HG03135 (cell line): ENCODE results near the gene GDPD1.
A peak's percentile ranks its signal among the peaks of the same experiment; 100 is the strongest.
"Not testable (repeated sequence)": the region's sequence is repeated elsewhere in the genome, so short reads cannot be mapped to it uniquely, and the experiment has no call there.

Source experiments
- ATAC-seq: cut with Tn5 transposase; IDR thresholded peaks from one replicate; pipeline ENCODE4 v1.9.1; 2021; ENCODE audit warnings: mild to moderate bottlenecking, moderate library complexity; ENCODE audit not compliant: unreplicated experiment

Gene GDPD1

DNA sequence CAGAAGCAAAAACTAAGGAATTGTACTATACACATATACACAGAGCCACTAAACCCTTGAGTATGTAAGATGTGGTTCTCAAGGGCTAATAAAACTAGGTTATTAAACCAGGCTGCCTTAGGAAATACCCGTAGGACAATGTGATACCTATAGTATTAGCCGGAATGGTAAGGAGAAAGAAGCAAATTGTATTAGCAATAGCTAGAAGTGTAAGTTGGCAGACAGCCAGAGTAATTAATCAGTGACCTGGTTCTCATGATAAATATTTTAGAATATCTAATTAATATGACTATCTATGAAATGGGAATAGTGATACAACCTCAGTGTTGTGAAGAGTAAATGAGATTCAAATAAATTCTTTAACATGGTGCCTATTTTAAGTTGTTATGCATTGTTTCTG, 18.6 kb downstream of the GDPD1 start:
- no peak for ATAC-seq

DNA sequence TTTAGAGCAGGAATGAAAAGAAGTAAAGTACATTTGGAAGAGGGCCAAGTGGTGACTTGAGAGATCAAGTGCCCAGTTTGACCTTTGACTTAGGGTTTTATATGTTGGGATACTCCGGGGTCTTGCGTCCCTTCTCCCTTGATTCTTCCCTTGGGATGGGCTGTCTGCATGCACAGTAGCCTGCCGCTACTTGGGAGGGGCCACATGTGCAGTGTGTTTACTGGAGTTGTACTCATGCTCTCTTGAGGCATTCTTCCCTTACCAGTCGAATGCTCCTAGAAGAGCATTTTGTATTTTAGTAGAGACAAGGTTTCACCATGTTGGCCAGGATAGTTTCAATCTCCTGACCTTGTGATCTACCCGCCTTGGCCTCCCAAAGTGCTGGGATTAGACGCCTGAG, 23.8 kb downstream of the GDPD1 start:
- ATAC-seq, result no peak

GRCh38 chr17:59254742-59255141, 34.4 kb downstream of the GDPD1 start:
- ATAC-seq, result no peak

DNA sequence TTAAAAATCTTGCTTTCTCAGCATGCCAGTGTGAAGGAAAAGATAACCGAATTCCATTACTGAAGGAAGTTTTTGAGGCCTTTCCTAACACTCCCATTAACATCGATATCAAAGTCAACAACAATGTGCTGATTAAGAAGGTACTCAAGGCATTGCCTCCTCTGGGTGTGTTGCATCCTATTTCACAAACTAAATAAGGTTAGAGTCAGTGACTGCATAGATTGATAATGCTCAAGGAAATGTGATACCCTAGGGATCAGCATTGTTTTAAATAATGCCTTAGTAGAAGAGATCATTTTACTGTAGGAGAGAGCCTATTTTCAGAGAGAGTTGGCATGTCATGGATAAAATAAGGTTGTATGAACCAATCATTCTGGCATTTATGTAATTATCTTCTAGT, 36.8 kb downstream of the GDPD1 start:
- ATAC-seq, result no peak

DNA sequence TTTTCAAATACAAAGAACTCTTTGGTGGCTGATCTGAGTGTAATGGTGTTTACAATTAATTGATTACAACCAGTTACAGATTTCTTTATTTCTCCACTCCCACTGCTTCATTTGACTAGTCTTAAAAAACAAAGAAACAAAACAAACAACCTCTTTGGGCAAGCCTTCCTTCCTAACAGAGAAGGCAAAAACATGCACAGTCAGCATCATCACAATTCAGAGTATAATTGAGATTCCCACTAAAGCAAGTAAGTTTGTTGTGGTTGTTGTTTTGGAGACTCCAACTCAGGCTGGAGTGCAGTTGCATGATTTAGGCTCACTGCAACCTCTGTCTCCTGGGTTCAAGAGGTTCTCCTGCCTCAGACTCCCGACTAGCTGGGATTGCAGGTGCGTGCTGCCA, 40.4 kb downstream of the GDPD1 start:
- ATAC-seq, result no peak

DNA sequence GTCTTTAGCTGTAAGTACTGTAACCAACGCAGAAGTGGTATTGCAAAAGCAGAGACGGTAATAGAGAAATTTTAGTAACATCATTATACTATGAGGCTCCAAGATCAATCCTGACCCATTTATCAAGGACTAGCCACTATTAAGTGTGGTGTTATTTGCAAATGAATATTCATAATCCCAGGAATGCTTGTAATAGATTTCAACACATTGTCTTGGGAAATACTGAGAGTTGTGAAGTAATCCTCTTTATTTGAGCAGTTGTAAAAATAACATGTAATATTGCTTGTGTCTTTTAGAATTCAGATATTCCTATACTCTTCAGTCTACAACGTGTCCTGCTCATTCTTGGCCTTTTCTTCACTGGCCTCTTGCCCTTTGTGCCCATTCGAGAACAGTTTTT, 46.4 kb downstream of the GDPD1 start:
- ATAC-seq, result no peak

DNA sequence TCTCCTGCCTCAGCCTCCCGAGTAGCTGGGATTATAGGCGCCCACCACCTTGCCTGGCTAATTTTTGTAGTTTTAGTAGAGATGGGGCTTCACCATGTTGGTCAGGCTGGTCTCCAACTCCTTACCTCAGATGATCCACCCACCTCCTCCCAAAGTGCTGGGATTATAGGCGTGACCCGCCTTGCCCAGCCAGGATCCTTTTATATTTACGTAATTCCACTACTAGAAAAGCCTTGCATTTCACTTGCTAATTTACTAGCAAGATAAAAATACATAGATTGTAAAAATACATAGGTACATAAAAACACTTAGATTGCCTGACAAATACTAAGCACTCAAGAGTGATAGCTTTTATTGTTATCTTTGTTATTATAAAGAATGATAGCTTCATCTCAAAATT, 47.5 kb downstream of the GDPD1 start:
- ATAC-seq, result no peak

DNA sequence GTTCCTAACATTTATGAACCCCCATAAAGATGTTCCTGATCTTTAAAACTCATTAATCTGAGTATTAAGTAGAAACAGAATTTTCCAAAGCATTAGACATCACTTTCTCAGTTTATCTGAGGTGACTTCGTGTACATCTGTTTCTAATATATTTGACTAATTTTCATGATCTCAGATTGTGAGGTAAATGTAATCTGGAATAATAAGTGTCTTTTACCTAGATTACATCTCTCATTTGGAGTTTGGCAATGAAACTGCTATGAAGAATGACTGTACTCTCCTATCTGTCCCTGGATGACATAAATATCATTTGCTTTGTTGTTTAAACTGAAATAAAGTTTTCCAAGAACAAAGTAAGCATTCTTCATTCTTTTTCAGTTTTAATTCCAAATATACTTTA, 55.3 kb downstream of the GDPD1 start:
- ATAC-seq, result no peak

DNA sequence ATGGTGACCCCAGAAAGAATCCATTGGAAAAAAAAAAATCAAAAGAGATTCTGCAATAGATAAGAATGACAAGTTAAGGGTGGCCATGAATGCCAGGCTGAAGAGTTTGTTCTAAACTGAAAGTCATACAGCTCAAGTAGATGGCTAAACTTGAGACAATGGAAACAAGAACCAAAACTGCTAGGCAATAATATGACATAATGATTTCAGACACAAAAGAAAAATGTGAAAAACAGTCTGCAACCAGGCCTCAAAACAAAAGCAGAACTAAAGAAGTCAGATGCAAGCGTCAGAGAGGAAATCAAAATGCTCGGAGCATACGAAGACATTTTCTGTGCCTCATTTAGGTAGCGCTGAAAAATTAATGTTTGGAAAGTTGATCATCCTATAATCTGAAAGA, 56.7 kb downstream of the GDPD1 start:
- peak; percentile 83 for ATAC-seq

- ATAC-seq, result no peak
Measured at GRCh38 chr17:59278406-59278805, 58.1 kb downstream of the GDPD1 start.

- no peak for ATAC-seq
Measured at GRCh38 chr17:59284317-59284716, 64.0 kb downstream of the GDPD1 start.

DNA sequence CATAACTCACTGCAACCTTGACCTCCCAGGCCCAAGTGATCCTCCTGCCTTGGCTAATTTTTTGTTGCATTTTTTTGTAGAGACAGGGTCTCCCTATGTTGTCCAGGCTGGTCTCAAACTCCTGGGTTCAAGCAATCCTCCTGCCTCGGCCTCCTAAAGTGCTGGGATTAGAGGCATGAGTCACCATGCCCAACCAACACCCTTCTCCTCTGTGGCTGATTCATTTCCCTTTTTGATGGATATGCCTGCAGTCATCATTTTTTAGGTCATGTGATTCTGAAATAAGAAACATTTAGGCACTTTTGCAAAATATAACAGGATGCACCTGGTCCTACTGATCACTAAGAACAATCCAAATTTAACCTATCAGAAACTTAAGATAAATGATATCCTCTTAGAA, 67.1 kb downstream of the GDPD1 start:
- no peak for ATAC-seq

GRCh38 chr17:59287891-59288290, 67.6 kb downstream of the GDPD1 start:
- ATAC-seq, result no peak

- no peak for ATAC-seq
Measured at GRCh38 chr17:59289981-59290301, 69.6 kb downstream of the GDPD1 start.

DNA sequence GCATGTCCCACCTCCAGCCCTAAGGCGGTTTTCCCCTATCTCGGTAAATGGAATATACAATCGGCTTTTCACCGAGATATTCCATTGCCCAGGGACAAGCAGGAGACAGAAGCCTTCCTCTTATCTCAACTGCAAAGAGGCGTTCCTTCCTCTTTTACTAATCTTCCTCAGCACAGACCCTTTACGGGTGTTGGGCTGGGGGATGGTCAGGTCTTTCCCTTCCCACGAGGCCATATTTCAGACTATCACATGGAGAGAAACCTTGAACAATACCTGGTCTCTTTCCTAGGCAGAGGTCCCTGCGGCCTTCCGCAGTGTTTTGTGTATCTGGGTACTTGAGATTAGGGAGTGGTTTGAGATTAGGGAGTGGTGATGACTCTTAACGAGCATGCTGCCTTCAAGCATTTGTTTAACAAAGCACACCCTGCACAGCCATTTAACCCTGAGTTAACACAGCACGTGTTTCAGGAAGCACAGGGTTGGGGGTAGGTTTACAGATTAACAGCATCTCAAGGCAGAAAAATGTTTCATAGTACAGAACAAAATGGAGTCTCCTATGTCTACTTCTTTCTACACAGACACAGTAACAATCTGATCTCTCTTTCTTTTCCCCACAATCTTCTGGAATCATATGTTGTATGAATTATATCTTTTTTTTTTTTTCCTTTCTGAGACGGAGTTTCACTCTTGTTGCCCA, 70.1 kb downstream of the GDPD1 start:
- ATAC-seq, result not testable (repeated sequence)

GRCh38 chr17:59292174-59292523, 71.8 kb downstream of the GDPD1 start:
- no peak for ATAC-seq

GRCh38 chr17:59296190-59296589, 75.9 kb downstream of the GDPD1 start:
- ATAC-seq, result no peak

DNA sequence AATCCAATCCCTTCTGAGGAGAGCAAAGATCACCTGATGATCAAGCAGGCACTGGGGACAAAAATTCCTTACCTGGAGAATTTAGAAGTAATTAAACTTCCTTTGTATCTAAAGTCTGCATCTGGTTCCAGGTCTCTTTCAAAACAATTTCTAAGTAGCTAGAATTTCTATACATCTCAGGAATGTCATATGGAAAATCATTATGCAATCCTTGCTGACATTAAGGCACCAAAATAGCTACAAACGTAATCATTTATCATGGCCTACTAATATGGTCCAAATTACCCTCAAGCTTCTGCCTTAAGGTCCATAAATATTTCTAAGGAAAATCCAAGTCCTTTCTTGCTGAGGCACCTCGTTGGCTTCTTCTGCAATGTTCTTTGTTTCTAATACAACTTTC, 78.2 kb downstream of the GDPD1 start:
- ATAC-seq, result no peak

GRCh38 chr17:59299400-59300092, 79.2 kb downstream of the GDPD1 start:
- ATAC-seq, result no peak

GRCh38 chr17:59300941-59301340, 80.6 kb downstream of the GDPD1 start:
- no peak for ATAC-seq

- ATAC-seq, result no peak
Measured at GRCh38 chr17:59304811-59305210, 84.5 kb downstream of the GDPD1 start.

DNA sequence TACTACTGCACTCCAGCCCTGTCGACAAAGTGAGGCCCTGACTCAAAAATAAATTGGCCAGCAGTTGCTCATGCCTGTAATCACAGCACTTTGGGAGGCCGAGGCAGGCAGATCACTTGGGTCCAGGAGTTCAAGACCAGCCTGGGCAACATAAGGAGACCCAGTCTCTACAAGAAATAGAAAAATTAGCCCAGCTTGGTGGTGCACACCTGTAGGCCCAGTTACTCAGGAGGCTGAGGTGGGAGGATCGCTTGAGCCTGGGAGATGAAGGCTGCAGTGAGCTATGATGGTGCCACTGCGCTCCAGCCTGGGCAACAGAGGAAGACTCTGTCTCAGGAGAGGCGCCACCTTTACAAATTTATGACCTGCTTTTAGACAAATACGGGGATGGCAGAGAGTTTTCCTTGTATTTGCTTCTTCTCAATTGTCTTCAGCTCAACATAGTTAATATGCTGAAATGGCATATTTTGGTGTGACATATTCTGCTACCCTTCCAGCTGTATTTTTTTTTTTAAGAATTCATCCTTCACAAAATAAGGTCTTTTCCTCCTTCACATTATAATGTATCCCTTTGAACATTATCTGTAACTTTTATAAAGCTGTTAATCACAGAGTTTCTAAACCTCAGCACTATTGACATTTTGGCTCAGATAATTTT, 90.1 kb downstream of the GDPD1 start:
- ATAC-seq, result no peak
